ENCODE results near the gene EML5. TPM values are rescaled to one million over a fixed set of nuclear protein-coding genes. Genes with fewer than 3 reads are reported as not detected.

EML5 gene
- total RNA-seq, 2 donors from 2014 or later: 8.3 to 17.2 TPM

DNA sequence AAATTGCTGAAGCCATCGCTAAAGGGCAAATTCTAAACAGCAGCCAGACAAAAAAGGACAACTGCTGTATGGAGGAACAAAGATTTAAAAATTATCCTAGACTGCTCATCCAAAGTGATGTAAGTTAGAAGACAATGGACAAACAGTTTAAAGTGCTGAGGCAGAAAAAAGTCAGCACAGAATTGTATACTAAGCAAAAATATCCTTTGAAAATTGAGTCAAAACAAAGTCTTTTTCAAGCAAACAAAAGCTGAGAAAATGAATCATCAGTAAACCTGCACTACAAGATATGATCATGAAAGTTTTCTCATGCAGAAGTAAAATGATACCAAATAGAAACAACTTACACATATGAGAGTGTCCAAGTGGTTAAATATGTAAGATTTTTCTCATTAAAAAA lies 43.6 kb downstream of the EML5 start:
- Histone ChIP-seq H3K9me3 (no peaks in the 10 kb centered on the region), H3K27ac (no peak overlapping the region), H3K27me3 (replicated peaks; ENCODE audit: insufficient read depth) (no peaks in the 10 kb centered on the region), H3K4me3 (no peak overlapping the region), H3K4me1 (replicated peaks) (no peaks in the 10 kb centered on the region), H3K36me3 (no peaks in the 10 kb centered on the region)
- no peak for TF ChIP-seq POLR2A (IDR thresholded peaks at IDR 0.05)
- TF ChIP-seq, protein P1, sequence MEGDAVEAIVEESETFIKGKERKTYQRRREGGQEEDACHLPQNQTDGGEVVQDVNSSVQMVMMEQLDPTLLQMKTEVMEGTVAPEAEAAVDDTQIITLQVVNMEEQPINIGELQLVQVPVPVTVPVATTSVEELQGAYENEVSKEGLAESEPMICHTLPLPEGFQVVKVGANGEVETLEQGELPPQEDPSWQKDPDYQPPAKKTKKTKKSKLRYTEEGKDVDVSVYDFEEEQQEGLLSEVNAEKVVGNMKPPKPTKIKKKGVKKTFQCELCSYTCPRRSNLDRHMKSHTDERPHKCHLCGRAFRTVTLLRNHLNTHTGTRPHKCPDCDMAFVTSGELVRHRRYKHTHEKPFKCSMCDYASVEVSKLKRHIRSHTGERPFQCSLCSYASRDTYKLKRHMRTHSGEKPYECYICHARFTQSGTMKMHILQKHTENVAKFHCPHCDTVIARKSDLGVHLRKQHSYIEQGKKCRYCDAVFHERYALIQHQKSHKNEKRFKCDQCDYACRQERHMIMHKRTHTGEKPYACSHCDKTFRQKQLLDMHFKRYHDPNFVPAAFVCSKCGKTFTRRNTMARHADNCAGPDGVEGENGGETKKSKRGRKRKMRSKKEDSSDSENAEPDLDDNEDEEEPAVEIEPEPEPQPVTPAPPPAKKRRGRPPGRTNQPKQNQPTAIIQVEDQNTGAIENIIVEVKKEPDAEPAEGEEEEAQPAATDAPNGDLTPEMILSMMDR (IDR thresholded peaks at IDR 0.05): no peak
- TF ChIP-seq POLR2AphosphoS5 (IDR thresholded peaks at IDR 0.05): no peak
- intact Hi-C loops (cut with DNase I): no loop called here
- WGBS: 56% methylated on average over 1 of the region's 1 CpG
- no peak for DNase-seq (ENCODE audit: low spot score)

DNA sequence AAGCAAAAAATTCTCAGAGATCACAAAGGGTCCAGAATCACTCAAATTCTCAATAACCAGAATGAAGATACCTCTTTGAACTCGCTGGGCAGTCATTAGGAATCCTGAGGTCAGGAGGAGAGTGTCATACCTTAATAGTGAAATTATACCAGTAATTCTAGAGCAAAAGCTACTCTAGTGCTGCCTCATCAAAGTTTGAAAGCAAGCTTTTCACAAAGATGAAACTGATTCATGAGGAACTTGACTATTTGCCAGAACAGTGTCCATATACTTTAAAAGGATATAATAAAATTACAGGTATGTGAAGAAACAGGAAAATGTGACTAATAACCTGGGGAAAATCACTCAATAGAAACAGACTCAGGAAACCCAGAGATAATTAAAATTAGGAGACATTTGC lies 44.5 kb downstream of the EML5 start:
- TF ChIP-seq POLR2A (IDR thresholded peaks at IDR 0.05) (no peak), POLR2AphosphoS5 (IDR thresholded peaks at IDR 0.05) (no peak)
- TF ChIP-seq, protein P1 (IDR thresholded peaks at IDR 0.05): no peak
- H3K4me3 ChIP-seq: no peak overlapping the region
- WGBS: 92% methylated on average over 1 of the region's 1 CpG
- H3K27me3 ChIP-seq (replicated peaks; ENCODE audit: insufficient read depth): no peaks in the 10 kb centered on the region
- DNase-seq (ENCODE audit: low spot score): no peak
- no peaks in the 10 kb centered on the region for H3K9me3 ChIP-seq
- no peak overlapping the region for H3K27ac ChIP-seq
- H3K4me1 ChIP-seq (replicated peaks): no peaks in the 10 kb centered on the region
- intact Hi-C loops (cut with DNase I): no loop called here
- H3K36me3 ChIP-seq: no peaks in the 10 kb centered on the region

DNA sequence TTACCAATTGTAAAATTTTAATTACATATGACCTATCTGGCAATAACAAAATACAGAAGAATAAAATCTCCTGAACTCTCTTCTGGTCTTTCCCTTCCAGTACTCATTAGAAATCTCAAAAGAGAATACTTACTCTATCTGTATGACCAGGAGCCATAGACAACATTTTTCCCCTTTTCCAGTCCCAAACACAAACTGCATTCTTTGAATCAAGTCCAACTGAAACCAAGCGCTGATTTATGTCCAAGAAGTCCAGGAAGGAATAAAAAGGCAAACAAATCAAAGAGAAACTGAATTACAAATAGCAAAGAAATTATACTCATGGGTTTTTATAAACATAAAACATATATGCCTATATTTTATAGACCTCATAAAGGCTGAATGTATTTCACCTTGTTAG lies 46.7 kb downstream of the EML5 start:
- DNase-seq (ENCODE audit: low spot score): no peak
- H3K9me3 ChIP-seq: no peaks in the 10 kb centered on the region
- TF ChIP-seq POLR2A (IDR thresholded peaks at IDR 0.05): no peak
- no peaks in the 10 kb centered on the region for H3K27me3 ChIP-seq (replicated peaks; ENCODE audit: insufficient read depth)
- intact Hi-C loops (cut with DNase I): no loop called here
- no peak overlapping the region for H3K27ac ChIP-seq
- WGBS: 29% methylated on average over 1 of the region's 1 CpG
- no peaks in the 10 kb centered on the region for H3K4me1 ChIP-seq (replicated peaks)
- no peaks in the 10 kb centered on the region for H3K36me3 ChIP-seq
- H3K4me3 ChIP-seq: no peak overlapping the region

DNA sequence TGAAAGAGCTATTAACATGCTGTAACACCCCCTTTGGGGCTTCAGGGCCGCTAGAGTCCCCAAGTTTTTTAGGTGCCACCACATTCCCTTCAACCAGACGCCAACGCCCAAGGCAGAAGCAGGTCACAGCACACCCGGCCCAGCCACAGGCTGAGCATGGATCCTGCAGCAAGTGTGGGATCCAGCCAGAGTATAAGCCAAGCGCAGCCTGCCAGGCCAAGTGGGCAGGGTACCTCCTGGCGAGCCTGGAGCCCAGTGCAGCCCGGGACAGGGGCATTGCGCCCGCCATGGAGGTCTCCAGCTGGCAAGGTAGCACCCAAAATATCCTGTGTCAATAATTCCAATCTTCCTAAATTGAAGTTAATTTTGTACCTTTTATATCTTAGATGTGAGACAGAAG lies 55.5 kb downstream of the EML5 start:
- Histone ChIP-seq H3K9me3 (no peaks in the 10 kb centered on the region), H3K4me1 (replicated peaks) (no peaks in the 10 kb centered on the region), H3K27me3 (replicated peaks; ENCODE audit: insufficient read depth) (no peaks in the 10 kb centered on the region), H3K27ac (no peak overlapping the region), H3K36me3 (no peaks in the 10 kb centered on the region), H3K4me3 (no peak overlapping the region)
- intact Hi-C loops (cut with DNase I): no loop called here
- no peak for DNase-seq (ENCODE audit: low spot score)
- no peak for TF ChIP-seq POLR2AphosphoS5 (IDR thresholded peaks at IDR 0.05)
- TF ChIP-seq POLR2A (IDR thresholded peaks at IDR 0.05): no peak
- TF ChIP-seq, protein P1 (IDR thresholded peaks at IDR 0.05): no peak
- 97% methylated on average over 9 of the region's 9 CpGs for WGBS

DNA sequence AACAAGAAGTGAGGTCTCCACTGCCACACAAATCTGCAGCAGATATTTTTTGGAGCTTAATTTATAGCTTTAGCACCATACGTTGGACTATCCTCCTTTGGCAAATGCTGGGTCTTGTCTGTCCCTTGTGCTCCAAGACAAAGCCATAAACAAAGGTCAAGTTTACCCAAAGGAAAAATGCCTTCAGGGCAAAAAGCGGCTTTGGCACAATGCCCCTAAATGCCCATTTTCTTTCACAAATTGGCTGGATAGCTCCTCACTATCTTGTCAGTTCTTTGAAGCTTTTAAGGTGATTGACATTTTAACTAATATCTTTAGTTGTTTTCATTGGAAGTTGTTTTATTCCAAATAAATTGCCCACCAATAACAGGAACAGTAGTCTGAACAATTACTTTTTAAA lies 59.6 kb downstream of the EML5 start:
- H3K27ac ChIP-seq: no peak overlapping the region
- no peaks in the 10 kb centered on the region for H3K27me3 ChIP-seq (replicated peaks; ENCODE audit: insufficient read depth)
- no peaks in the 10 kb centered on the region for H3K9me3 ChIP-seq
- TF ChIP-seq, protein P1 (IDR thresholded peaks at IDR 0.05): no peak
- TF ChIP-seq POLR2AphosphoS5 (IDR thresholded peaks at IDR 0.05) (no peak), POLR2A (IDR thresholded peaks at IDR 0.05) (no peak)
- 53% methylated on average over 2 of the region's 2 CpGs for WGBS
- no peaks in the 10 kb centered on the region for H3K4me1 ChIP-seq (replicated peaks)
- H3K36me3 ChIP-seq: no peaks in the 10 kb centered on the region
- no peak overlapping the region for H3K4me3 ChIP-seq
- intact Hi-C loops (cut with DNase I): no loop called here
- no peak for DNase-seq (ENCODE audit: low spot score)

Data from prostate gland (tissue), 2 donors.